GM19193 (cell line): Measurements from ENCODE around the gene DSEL.

Experiments used
- POLR2A ChIP-seq: IDR thresholded peaks from 4 replicates; pipeline ENCODE4 v1.6.1; 2011; ENCODE audit not compliant: insufficient read depth, insufficient read length; ENCODE audit errors: extremely low read depth

DSEL gene

GRCh38 chr18:67511840-67512239 is 4.7 kb downstream of the DSEL start:
- TF ChIP-seq POLR2A = no peak

DNA sequence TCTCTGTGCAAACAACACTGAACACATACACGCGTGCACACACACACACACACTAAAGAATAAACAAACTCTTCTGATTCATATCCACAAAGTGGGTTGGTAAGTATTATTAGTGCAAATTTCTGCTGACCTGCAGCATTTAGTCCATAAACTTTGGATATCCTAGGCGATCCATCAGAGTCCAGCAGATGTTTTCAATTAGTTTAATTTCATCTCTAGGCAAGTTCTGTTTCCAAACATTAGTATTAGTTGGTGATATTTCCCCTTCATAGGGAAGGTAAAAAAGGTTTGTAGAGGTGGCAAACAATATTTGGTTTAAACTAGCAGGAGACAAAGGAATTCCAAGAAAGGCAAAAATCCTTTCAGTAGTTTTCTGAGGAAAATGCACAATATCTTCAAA is 5.7 kb downstream of the DSEL start:
- no peak for TF ChIP-seq POLR2A

- no peak for TF ChIP-seq POLR2A
These were observed 6.7 kb downstream of the DSEL start for GRCh38 chr18:67509741-67510391.

- TF ChIP-seq POLR2A = no peak
These were observed 8.4 kb downstream of the DSEL start for GRCh38 chr18:67508146-67508545.

GRCh38 chr18:67504739-67505138 is 11.8 kb downstream of the DSEL start:
- TF ChIP-seq POLR2A = no peak

GRCh38 chr18:67500522-67501205 is 15.9 kb downstream of the DSEL start:
- TF ChIP-seq POLR2A = no peak

DNA sequence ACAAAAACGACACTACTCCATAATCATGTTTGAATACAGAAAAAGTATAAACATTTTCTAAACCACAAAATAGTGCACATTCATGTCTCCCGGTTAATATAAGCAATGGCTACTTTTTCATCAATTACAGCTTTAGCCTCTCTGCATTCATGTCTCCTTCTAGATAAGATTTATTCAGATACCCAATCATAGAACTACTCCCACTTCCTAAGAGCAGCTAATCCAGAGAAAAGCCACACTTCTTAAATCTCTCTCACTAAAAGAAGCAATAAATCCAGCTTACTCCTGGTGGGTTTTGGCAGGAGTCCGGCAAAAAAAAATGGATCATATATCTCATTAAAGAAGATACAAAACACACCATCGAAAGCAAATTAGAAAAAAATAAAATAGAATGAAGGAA is 20.1 kb downstream of the DSEL start:
- no peak for TF ChIP-seq POLR2A

GRCh38 chr18:67486534-67486933 is 30.0 kb downstream of the DSEL start:
- no peak for TF ChIP-seq POLR2A

DNA sequence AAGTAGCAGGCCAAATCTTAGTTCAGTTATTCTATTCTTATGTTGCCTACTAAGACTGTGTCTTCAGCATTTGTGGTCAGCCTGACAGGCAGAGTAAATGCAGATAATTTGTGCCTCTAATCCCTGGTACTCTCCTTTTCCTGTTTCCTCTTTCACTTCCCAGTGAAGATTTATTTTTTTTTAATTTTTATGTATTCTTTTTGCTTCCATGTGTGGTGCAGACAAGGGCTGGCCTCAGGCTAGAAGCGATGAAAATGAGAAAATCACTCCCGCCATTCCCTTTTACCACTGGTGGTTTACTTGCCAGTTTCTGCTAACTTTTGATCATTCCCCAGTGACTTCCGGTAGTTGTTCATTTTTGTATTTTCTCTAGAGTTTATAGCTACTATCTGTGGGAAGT is 30.9 kb downstream of the DSEL start:
- TF ChIP-seq POLR2A = no peak

DNA sequence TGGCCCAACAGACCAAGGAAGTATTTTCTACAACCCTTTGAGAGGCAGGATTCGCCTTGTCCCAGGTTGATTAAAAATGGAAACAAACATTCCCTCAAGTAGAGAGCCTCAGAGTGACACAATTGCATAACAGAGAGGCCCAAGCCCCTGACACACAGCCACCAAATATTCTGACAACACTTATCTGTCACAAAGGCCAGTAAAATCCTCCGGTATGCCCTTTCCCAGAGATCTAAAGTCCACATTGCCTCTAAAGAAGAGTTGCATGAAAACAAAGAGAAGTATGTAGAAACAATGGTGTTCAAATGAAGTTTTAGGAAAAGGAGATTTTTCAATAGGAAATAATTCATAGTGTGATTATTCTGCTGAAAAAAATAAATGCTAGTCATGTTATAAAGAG is 32.1 kb downstream of the DSEL start:
- no peak for TF ChIP-seq POLR2A

DNA sequence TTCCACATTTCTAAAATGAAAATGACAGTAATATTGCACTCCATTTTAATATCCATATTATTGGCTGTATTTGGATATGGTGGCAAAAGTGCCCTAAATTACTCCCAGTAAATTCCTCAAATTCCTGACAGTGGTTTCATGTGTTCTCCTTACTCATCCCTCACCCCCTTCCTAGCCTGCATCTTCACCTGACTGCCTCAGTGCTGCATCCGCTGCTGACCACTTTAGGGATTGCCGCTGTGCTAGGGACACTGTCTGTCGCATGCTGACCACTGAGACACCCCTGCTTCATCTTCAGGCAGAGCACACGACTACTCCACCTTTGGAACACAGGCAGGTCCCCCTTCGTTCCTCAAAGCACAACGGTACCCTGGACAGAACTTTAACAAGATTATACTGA is 32.6 kb downstream of the DSEL start:
- TF ChIP-seq POLR2A = no peak

DNA sequence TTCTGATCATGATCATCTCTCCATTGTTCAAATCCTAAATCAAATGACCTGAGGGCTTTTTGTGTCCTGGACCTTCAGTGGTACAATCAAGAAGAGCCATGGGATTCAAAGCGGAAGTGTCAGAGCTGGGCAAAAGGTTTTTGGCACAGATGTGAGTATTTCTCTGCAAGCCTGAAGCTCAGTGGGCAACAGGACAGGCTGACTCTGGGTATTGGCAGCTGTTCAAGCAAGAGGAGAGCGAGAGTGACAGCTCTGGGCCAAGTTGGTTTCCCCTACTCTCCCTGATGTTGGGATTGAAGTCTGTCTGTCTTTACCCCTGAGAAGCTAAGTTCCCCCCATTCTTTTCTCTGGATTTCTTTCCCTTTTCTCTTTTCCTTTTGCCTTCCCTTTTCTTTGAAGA is 33.3 kb downstream of the DSEL start:
- no peak for TF ChIP-seq POLR2A

GRCh38 chr18:67478249-67478648 is 38.3 kb downstream of the DSEL start:
- no peak for TF ChIP-seq POLR2A

DNA sequence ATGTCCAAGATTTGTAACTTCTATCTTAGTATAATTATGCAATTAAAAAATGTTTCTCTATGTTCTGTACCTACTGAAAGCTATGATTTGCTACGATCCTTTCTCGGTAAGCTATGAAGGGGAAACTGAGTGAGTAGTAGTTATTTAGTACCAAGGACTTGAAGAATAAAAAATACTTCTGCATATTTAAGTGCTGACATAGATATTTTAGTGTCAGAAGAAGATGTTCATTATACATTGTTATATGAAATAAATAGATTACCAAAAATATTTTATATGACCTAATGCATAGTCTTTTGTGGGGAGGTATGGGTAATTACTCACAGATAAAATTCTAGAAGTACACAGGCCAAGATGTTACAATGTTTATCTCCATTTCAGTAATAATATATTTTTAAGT is 39.0 kb downstream of the DSEL start:
- no peak for TF ChIP-seq POLR2A

DNA sequence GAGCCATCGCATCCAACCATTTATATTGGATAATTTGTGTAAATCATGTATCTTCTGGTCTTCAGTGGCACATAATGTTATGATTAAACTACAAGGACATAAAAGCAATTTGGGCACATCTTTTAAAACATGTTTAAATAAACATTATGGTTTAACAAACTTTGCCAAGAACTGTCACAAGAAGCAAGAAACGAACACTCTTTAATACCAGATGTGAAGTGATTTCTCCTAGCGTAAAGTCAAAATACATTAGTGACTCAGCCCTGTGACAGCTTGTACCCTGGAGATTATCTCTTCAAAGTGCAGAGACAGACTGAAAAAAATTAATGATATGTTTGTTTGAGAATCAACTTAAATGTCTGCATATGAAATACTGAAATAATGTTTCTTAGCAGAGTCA is 39.9 kb downstream of the DSEL start:
- no peak for TF ChIP-seq POLR2A

GRCh38 chr18:67475673-67476072 is 40.8 kb downstream of the DSEL start:
- no peak for TF ChIP-seq POLR2A
